Hepatic stellate cell (primary cell): ENCODE measurements around the gene TAS1R1.

Source experiments
- DNase-seq: peaks from one replicate; pipeline ENCODE4 v3.0.0; 2011; ENCODE audit warnings: low spot score

TAS1R1 gene

DNA sequence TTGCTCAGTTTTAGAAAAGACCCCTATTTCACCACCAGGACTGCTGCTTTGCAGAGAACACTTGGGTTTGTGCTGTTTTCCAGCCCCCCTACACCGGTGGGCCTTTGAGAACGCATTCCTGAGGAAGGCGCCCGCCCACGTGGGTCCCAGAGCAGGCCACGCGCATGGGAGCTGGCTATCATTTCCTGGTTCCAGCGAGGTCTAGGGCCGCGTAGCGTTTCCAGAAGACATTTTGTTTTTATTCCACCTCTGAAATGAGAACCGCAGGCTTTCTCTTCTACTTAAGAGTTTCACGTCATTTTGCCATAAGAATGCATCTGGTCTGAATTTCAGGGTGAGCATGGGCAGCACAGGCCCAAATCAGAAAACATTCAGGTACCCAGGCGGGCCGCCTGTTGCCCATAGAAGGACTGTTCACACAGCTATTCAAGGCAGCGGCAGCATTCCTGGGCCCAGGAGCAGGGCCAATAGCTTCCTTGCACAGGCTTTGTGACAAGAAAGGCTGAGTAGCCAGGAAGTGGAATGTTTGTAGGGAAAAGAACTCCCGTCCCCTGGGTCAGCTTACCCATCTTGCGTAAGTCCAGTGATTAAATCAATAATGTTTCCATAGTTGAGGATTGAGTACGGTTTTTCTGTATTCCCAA, 48.9 kb downstream of the TAS1R1 start:
- DNase-seq = peak; percentile 80

DNA sequence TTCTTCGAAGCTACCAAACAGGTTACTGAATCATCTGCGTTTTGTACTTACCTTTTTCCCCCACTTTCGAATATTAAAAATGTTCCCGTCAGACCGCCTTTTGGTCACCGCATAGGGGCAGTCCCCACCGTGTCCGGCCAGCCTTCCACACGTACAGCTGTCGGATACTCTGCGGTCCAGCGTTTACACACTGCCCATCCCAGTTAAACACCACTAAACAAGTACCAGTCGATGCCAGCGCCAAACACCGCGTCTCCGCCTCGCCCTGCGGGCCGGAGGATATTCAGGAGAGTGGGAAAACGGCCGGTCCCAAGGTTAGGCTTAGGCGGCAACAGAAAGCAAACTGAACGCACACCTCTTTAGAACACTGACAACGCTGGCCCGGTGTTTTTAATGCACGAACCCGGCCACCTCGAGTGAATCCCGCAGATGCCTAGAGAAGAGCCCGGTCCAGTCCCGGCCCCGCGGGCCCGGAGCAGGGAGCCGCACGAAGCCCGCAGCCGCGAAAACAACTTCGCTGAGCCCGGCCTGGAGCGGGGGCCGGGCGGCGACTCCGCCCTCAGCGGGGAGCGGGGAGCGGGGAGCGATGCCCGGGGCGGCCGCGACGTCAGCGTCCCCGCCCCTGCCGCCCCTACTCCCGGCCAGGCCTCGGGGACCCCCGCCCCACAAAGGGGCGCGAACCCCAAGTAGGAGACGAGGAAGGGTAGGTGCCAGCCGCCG, 57.7 kb downstream of the TAS1R1 start:
- DNase-seq = peak; percentile 86

DNA sequence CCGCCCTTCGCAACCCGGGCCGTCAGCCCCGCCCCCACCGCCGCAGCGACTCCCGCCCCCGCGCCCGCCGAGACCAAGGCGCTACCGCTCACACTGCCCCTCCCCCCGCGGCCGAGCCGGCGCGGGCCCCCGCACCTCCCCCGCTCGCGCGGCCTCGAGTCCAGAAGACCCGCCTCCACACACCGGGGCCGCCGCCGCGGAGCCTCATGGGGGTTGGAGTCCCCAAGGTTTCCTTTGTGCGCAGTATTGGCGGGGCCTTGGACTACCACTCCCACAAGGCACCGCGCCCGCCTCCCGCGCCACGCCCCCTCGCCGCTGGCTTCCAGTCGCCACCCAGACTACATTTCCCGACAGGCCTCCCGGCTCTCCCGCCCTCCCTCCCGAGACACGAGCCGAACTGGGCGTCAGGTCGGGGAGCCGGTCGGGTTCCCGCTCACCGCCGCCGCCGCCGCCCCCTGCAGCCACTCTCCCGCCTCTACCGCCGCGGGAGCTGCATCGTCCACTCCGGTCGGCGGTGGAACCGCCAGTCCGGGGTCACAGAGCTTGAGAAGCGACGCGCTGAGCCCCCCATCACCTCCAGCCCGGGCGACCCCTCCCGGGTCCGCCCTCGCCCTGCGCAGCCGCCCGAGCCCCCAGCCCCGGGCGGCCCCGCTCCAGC, 58.4 kb downstream of the TAS1R1 start, which contains the start of gene PHF13:
PHF13 (plus strand) TSS at position 371 of the 658 bp plus-strand sequence. CDS start 336 bp downstream, outside the sequence.
- DNase-seq = peak; percentile 99

DNA sequence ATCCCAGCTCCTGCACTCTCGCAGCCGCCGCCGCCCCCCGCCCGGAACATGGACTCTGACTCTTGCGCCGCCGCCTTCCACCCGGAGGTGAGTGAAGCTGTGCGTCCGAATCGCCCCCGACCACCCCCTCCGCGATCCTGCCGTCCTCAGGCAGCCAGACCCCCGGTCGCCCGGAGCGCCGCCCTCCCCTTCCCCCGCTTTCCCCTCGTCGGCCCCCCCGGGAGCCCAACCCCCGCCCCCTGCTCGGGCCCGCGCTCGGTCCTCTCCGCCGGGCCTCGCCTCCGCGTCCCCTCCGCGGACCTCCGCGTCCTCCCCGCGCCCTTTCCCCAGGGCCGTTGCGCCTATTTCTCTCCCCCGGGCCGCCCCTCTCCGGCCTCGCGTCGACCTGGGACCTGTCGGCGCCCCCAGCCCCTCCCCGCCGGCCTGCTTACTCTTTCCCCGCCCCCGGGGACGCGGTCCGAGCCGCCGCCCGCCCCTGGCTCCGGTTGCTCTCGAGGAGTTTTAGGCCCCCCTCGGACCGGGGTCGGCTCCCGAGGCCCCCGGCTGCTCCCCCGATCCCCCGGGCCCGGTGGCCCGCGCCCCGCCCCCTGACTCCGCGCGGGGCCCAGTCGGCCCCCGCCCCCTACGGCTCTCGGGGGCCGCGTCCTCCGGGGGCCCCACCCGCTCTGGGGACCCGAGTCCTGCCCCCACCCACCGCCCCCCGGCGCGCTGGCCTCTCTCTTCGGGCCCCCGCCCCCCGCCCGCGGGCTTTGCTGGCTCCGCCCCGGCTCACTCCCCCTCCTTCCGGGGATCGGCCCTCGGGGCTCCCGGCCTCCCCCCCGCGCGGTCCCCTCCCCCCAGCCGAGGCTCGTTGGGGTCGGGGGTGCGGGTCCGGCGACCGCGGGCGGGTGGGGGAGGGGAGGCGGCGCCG, 59.2 kb downstream of the TAS1R1 start:
- peak; percentile 77 for DNase-seq

DNA sequence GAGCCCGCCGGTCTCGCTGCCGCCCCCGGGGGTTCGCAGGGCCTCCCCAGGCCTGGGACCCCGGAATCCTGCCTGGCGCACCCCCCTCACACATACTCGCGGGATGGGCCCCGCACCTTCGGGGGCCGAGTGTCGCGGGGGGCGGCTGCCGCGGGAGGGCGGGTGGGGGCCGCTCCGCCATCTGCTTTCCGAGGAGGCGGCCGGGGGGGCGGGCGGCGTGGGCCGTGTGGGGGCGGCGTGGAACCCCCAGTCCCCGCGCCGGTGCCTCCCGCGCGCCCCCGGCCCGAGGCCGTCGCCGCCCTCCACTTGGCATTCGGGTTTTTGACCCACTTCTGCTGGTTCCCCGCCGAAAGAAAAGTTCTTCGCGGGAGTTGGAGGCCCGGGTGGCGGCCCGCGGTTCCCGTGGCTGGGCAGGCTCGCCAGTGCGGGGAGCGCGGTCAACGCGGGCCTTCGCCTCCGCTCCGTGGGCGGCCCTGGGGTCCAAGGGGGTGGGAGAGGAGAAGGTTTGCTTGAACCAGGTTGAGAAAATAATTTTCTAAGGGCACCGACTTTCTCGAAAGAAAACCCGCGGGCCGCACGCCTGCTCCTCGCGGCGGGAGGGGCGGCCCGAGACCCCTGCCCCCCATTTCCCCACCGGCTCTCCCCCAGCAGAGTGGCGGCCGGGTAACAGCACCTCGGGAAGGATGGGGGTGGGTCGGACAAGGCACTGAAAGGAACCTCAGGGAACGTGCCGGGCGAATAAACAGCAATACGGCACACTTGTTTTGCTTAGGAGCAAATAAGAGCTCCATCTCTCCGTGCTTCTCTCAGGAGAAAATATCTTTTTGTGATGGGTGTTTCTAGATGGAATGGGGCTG, 60.0 kb downstream of the TAS1R1 start:
- peak; percentile 34 for DNase-seq

DNA sequence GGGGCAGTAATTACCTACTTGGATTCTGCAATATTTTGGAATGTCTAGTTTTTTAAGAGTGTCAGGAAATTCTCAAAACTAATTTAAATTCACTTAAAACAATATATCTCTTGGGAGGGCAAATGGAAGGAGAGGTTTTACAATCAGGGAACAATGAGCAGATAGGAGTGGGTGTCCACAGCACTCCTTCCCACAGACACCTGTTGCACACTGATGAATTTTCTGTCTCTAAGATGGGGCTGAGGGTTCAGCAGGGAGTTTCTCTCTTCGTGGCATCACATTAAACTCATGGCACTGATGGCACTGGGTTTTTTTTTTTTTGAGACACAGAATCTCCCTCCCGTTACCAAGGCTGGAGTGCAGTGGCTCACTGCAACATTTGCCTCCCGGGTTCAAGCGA, 63.9 kb downstream of the TAS1R1 start:
- no peak for DNase-seq

DNA sequence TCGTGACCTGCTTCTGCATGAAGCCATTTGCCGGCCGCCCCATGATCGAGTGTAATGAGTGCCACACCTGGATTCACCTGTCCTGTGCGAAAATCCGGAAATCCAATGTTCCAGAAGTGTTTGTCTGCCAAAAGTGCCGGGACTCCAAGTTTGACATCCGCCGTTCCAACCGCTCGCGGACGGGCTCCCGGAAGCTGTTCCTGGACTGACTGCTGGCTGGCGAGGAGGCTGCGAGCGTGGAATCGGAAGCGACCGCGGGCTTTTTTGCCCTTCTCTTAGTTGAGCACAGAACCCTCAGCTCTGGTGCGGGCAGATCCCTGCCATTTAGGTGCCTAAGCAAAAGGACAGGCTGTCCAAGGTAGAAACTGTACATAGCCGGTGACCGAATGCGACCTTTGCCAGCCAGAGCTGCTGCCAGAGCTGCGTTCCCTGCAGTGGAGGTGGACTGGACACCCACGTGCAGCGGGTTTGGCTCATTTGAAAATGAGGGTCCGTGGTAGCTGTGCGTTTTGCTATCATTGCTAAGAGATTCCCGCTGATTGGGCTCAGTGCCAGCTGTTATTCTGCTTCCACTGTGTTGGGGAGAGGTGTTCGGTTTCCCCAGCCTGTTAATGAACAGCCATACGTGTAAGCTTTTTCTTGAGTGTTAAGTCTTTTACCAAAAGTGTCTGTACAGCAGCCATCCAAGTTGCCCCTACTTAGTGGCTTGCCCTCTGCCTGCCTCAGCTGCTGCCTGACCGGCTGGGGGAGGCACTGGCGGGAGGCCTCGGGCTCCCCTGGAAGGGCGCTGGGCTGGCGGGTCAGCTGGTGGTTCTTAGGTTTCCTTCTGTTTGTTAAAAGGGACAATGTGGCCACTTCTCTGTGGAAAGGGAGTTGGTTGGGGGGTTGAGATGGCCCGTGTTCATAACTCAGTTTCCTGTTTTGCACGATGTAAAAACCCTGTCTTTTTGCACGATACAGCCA, 66.6 kb downstream of the TAS1R1 start:
- no peak for DNase-seq

DNA sequence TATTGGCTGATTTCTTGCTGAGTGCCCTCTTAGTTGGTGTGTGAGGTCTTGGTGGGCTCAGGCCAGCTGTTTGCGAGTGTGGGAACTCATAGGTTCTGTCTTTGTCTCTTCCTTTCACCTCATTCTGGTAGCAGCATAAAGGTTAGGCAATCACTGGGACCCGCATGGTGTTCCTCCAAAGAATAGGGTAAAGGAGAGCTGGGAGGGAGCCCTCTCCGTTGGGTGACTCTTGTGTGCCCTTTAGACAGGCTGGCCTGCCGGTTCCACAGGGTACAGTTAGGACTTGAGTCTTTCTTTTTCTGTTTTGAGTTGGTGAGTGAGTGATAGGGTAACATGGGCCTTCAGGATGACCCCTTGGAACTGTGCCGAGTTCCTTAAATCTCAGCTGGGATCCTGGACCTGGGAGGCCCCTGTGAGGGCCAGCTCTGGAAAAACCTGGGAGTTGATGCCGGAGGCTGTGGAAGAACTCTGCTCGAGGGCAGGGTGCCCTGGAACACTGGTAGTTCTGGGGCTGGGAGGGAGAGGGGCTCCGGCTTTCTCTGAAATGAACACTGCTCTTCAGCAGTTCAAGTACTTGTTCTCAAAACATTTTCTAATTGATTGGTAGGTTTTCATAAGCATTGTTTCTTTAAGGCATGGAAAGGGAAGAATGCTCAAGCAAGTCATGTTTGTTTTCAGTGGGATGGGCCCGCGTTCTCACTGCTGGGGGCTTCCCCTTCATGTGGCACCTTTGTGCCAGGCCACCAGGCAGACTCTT, 67.5 kb downstream of the TAS1R1 start:
- DNase-seq = no peak

DNA sequence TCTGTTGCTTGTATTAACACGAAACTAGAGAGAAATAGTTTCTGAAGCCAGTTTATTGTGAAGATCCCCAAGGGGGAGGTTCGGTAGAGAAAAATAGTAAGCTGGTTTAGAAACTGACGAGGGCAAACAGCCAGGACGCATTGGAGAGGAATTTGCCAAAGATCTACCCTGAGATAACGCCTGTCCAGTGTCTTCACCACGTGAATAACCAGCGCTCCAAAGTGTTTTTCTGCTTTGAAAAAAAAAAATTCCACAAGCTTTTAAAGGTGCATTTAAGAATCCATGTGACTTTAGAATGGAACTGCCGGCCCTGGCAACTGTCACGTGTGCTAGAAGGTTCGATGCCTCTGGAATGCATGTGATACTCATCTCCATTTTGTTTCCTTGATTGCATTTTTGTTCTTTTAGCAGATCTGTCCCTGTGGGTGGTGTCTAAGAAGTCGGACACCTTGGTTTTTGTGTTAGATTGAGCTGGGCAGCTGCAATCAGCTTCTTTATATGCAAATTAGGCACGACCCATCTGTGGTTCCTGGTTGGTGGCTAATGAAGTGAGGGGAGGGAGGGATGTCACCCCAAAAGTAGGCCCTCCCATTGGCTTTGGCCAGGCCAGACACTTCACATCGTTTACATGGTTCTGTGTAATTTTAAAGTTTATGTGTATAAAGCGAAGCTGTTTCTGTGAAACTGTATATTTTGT, 68.3 kb downstream of the TAS1R1 start:
- no peak for DNase-seq

DNA sequence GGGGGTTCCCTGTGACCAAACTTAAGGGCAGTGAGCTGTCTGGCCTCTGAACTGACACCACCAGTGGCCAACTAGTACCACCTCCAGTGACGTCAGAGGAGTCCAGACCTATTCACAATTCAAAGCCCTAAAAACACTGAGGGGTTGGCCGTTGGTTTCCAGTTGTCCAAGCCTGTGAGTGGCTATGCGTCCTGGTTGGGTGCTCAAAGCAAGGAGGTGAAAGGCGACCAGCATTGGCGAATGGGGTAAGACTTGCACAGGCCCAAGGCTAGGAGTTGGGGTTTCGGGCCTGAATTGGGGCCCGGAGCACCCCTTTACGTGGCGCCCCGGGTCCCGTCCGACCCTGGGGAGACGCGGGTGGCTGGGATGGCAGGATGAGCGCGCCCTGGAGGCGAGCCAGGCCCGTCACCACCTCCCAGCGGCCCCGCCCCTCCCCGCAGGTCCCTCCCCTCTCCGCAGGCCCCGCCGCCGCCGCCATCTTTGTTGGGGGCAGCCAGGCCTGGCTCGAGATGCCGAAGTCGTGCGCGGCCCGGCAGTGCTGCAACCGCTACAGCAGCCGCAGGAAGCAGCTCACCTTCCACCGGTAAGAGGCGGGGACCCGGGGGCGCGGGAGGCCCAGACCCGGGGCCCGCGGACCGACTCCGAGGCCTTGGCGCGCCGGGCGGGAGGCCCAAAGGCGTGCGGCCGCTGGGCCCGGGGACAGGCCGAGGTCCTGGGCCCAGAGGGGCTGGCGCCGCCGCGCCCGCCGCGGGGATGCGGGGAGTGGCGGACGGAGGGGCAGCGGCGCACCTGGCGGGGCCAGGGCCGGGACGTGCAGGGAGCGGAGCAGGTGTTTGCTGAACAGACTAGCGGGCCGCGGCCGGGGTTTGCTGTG, 69.8 kb downstream of the TAS1R1 start, which contains the start of gene THAP3:
THAP3 (plus strand) TSS at position 159 of the 874 bp plus-strand sequence; CDS start at position 510, 351 bp downstream.
- peak; percentile 89 for DNase-seq

DNA sequence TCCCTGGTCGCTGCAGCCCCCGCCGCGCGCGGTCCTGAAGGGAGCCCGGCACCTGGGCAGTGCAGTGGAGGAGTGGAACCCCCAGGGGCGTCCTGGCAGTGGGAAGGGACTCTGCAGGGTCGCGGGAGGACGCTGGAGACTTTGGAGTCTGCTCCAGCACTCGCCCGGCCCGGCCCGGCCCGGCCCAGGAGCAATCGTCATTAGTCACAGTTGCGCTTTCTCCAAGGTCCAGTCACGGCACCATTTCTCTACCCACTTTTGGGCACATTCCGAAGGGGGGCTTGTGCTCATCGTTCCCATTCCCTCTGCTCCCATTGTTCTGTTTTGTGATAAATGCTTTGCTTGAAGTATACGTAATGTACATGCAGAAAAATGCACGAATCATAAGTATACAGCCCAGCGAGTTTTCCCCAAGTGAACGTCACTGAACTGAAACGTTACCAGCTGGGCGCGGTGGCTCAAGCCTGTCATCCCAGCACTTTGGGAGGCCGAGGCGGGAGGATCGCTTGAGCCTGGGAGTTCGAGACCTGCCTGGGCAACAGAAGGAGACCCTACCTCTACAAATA, 70.6 kb downstream of the TAS1R1 start:
- peak; percentile 77 for DNase-seq

DNA sequence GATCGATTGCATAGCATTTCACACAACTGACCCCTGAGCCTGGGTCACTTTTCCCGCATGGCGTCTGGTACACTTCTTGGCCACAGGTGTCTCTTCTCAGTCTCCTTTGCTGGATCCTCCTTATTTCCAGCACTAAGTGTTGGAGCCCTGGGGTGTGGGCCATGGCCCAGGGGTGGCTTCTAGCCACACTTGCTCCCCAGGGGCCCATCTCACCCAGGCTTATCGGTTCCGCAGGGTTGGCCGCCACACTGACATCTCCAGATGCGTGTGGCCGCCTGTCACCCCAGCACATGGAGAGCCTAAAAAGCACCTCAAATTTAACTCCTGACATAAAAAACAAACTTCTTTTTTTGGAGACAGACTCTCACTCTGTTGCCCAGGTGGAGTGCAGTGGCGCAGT, 71.9 kb downstream of the TAS1R1 start:
- DNase-seq = no peak

DNA sequence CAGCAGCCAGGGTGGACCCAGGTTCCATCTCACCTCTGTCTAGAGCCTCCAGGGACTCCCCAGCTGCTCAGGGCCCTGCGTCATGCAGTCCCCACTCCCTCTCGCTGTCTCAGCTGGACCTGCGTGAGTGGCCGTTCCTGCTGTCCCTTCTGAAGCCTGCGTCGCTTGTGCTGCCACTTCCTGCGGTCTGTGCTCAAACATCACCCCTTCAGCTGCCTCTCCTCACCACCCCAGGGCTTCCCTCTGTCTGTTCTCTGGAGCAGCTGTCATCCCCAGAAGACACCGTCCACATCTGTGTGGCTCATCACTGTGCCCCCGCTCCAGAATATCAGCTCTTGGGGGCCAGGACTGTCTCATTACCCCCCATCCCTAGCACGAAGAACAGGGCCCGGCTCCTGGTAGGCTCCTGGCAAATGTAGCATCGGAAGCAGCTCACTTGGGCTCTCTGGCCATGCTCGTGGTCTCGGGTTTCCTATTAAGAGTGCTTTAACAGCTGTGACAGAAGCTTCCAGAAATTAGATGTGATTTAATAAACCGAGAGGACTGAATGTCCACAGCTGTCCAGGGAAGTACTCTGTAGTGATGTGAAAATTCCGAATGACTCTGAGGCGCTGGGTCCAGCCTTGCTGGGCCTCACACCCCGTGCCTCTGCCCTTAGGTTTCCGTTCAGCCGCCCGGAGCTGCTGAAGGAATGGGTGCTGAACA, 72.9 kb downstream of the TAS1R1 start:
- DNase-seq = no peak

DNA sequence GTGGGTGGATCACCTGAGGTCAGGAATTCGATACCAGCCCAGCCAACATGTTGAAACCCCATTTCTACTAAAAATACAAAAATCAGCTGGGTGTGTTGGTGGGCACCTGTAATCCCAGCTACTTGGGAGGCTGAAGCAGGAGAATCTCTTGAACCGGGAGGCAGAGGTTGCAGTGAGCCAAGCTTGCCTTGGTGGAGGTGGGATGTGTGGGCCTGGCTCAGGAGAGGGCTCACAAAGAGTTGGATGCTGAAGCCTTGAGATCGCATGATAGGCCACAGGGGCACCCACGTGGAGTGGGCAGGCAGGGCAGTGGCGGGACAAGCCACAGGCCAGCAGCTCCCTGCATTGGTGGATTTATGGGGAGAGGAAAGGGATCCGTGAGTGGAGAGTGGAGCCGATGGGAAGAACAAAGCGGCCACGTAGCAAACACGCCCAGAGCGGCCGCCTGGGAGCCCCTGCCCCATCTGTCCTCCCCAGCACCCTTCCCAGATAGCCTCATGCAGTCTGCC, 73.9 kb downstream of the TAS1R1 start:
- no peak for DNase-seq
